Astrocyte (in vitro differentiated cells and primary cell): ENCODE results near the gene BICRAL. TPM values are rescaled to one million over a fixed set of nuclear protein-coding genes. Genes with fewer than 3 reads are reported as not detected.

ENCODE experiments used
- DNase-seq: peaks from one replicate; pipeline ENCODE4 v3.0.0-alpha.2; 2010; ENCODE audit warnings: low read depth
- FAIRE-seq: peaks from 2 replicates; lab custom pipeline; 2011; peaks lifted over from hg19 to GRCh38; lab: Jason Lieb, UNC
- H2AFZ ChIP-seq: 2 replicates; pipeline ENCODE4 v1.6.0; 2012; ENCODE audit warnings: low read depth, low read length, inconsistent platforms
- H3K27ac ChIP-seq: 2 replicates; pipeline ENCODE4 v1.5.1; 2011; ENCODE audit warnings: low read depth, low read length, inconsistent platforms
- H3K27me3 ChIP-seq: 2 replicates; pipeline ENCODE4 v1.6.0; 2011; ENCODE audit warnings: low read length, inconsistent platforms; ENCODE audit not compliant: insufficient read depth
- H3K36me3 ChIP-seq: 2 replicates; pipeline ENCODE4 v1.5.1; 2011; ENCODE audit warnings: low read length, inconsistent platforms; ENCODE audit not compliant: insufficient read depth
- H3K4me1 ChIP-seq: 2 replicates; pipeline ENCODE4 v1.5.1; 2011; ENCODE audit warnings: low read length, inconsistent platforms; ENCODE audit not compliant: insufficient read depth
- H3K4me2 ChIP-seq: 2 replicates; pipeline ENCODE4 v1.6.0; 2012; ENCODE audit warnings: low read length, inconsistent platforms
- H3K4me3 ChIP-seq: 2 replicates; pipeline ENCODE4 v1.5.1; 2011; ENCODE audit warnings: low read depth, mild to moderate bottlenecking, low read length, inconsistent platforms; ENCODE audit not compliant: insufficient read depth
- H3K79me2 ChIP-seq: 2 replicates; pipeline ENCODE4 v1.6.0; 2012; ENCODE audit warnings: mild to moderate bottlenecking, low read length, inconsistent platforms; ENCODE audit not compliant: insufficient read depth
- H3K9ac ChIP-seq: 2 replicates; pipeline ENCODE4 v1.6.0; 2012; ENCODE audit warnings: mild to moderate bottlenecking, low read length, inconsistent platforms
- H3K9me3 ChIP-seq: 2 replicates; pipeline ENCODE4 v1.5.1; 2012; ENCODE audit warnings: low read depth, mild to moderate bottlenecking, low read length, inconsistent platforms; ENCODE audit not compliant: insufficient read depth
- H4K20me1 ChIP-seq: 2 replicates; pipeline ENCODE4 v1.6.0; 2012; ENCODE audit warnings: low read length, inconsistent platforms; ENCODE audit not compliant: insufficient read depth
- H3K27ac Mint-ChIP-seq: one replicate; pipeline ENCODE4 v1.8.0; 2021; ENCODE audit warnings: mild to moderate bottlenecking, mixed read lengths; ENCODE audit not compliant: unreplicated experiment
- H3K27me3 Mint-ChIP-seq: one replicate; pipeline ENCODE4 v1.8.0; 2021; ENCODE audit warnings: low read depth, mixed read lengths; ENCODE audit not compliant: unreplicated experiment
- H3K36me3 Mint-ChIP-seq: one replicate; pipeline ENCODE4 v1.8.0; 2021; ENCODE audit warnings: low read depth, mixed read lengths; ENCODE audit not compliant: unreplicated experiment
- H3K4me1 Mint-ChIP-seq: one replicate; pipeline ENCODE4 v1.8.0; 2021; ENCODE audit warnings: low read depth, mixed read lengths; ENCODE audit not compliant: unreplicated experiment
- H3K4me3 Mint-ChIP-seq: one replicate; pipeline ENCODE4 v1.8.0; 2021; ENCODE audit warnings: mild to moderate bottlenecking, moderate library complexity, mixed read lengths; ENCODE audit not compliant: unreplicated experiment
- H3K9me3 Mint-ChIP-seq: one replicate; pipeline ENCODE4 v1.8.0; 2021; ENCODE audit warnings: mild to moderate bottlenecking, mixed read lengths; ENCODE audit not compliant: unreplicated experiment
- EZH2 ChIP-seq: IDR thresholded peaks from 2 replicates; pipeline ENCODE4 v1.6.1; 2012; ENCODE audit warnings: mild to moderate bottlenecking, low read length, inconsistent platforms; ENCODE audit not compliant: insufficient read depth
- total RNA-seq: library from RNA; stranded (reverse); gene quantifications from 2 replicates; pipeline ENCODE4 v1.2.1, GENCODE V29; 2021
- TF ChIP-seq, protein P1 (sequence below): IDR thresholded peaks from 2 replicates; pipeline ENCODE4 v1.5.1; 2011; ENCODE audit warnings: low read depth, mild to moderate bottlenecking, inconsistent platforms, low read length, moderate library complexity; ENCODE audit not compliant: insufficient read depth

Gene BICRAL
- total RNA-seq, 1 donor from 2014 or later = 5.9 TPM

DNA sequence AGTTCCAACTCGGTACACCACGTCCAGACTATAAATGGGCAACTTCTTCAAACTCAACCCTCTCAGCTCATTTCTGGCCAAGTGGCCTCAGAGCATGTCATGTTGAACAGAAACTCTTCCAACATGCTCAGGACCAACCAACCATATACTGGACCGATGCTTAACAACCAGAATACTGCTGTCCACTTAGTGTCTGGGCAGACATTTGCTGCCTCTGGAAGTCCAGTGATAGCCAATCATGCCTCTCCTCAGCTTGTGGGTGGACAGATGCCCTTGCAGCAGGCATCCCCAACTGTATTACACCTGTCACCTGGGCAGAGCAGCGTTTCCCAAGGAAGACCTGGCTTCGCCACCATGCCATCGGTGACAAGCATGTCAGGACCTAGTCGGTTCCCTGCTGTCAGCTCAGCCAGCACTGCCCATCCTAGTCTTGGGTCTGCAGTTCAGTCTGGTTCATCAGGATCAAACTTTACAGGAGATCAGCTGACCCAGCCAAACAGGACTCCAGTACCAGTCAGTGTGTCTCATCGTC lies 47.8 kb downstream of the BICRAL start:
- peaks cover 10% of the 10 kb centered on the region for H3K36me3 ChIP-seq
- H3K4me1 ChIP-seq = no peaks in the 10 kb centered on the region
- Mint-ChIP-seq H3K4me1 (no peaks in the 10 kb centered on the region), H3K9me3 (no peaks in the 10 kb centered on the region), H3K27me3 (no peaks in the 10 kb centered on the region), H3K27ac (no peak overlapping the region), H3K4me3 (no peak overlapping the region), H3K36me3 (peaks cover 9% of the 10 kb centered on the region)
- no peak overlapping the region for H3K27ac ChIP-seq
- no peak overlapping the region for H2AFZ ChIP-seq
- no peak overlapping the region for H3K4me3 ChIP-seq
- H3K9ac ChIP-seq = no peak overlapping the region
- no peak overlapping the region for H3K4me2 ChIP-seq
- DNase-seq = no peak
- FAIRE-seq = no peak
- TF ChIP-seq, protein P1, sequence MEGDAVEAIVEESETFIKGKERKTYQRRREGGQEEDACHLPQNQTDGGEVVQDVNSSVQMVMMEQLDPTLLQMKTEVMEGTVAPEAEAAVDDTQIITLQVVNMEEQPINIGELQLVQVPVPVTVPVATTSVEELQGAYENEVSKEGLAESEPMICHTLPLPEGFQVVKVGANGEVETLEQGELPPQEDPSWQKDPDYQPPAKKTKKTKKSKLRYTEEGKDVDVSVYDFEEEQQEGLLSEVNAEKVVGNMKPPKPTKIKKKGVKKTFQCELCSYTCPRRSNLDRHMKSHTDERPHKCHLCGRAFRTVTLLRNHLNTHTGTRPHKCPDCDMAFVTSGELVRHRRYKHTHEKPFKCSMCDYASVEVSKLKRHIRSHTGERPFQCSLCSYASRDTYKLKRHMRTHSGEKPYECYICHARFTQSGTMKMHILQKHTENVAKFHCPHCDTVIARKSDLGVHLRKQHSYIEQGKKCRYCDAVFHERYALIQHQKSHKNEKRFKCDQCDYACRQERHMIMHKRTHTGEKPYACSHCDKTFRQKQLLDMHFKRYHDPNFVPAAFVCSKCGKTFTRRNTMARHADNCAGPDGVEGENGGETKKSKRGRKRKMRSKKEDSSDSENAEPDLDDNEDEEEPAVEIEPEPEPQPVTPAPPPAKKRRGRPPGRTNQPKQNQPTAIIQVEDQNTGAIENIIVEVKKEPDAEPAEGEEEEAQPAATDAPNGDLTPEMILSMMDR = no peak
- TF ChIP-seq EZH2 = no peak
- H4K20me1 ChIP-seq = no peaks in the 10 kb centered on the region
- no peaks in the 10 kb centered on the region for H3K79me2 ChIP-seq
- H3K27me3 ChIP-seq = no peaks in the 10 kb centered on the region
- no peaks in the 10 kb centered on the region for H3K9me3 ChIP-seq

DNA sequence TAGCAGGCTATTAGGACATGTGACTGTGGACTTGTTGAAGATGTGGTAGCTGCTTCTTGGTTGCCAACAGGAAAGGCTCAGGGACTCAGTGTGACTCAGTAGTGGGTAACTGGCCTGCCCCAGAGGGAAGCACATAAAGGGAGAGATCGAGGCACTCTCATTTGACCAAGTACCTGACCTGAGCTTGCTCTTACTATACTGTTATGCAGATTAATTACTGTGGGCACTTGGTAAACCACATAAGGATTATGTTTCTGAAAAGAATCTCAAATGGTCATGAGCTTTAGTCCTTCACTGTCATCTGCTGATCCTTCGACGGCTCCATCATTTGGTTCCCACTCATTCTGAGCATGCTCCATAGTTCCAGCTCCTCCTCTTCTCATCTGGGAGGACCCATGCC lies 49.4 kb downstream of the BICRAL start:
- TF ChIP-seq EZH2 = no peak
- TF ChIP-seq, protein P1 = no peak

DNA sequence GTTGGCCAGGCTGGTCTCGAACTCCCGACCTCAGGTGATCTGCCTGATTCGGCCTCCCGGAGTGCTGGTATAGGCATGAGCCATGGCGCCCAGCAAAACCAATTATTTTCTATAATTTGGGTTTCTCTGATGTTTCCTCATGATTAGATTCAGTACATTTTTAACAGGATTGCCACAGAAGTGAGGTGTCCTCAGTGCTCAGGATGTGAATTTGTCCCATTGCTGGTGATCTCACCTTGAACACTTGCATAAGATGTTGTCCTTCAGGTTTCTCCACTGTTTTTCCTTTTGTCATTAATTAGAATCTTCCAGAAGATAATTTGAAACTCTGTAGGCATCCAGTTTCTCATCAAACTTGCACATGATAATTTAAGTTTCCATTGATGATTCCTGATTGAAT lies 52.2 kb downstream of the BICRAL start:
- Histone ChIP-seq H4K20me1 (no peaks in the 10 kb centered on the region), H3K4me1 (no peaks in the 10 kb centered on the region), H2AFZ (no peak overlapping the region), H3K27ac (no peak overlapping the region), H3K4me2 (no peak overlapping the region), H3K9me3 (no peaks in the 10 kb centered on the region), H3K4me3 (no peak overlapping the region), H3K36me3 (peaks cover 3% of the 10 kb centered on the region), H3K27me3 (no peaks in the 10 kb centered on the region), H3K9ac (no peak overlapping the region), H3K79me2 (no peaks in the 10 kb centered on the region)
- Mint-ChIP-seq H3K36me3 (peaks cover 6% of the 10 kb centered on the region), H3K9me3 (no peaks in the 10 kb centered on the region), H3K27ac (no peak overlapping the region), H3K27me3 (no peaks in the 10 kb centered on the region), H3K4me1 (no peaks in the 10 kb centered on the region), H3K4me3 (no peak overlapping the region)
- DNase-seq = no peak
- FAIRE-seq = no peak
- TF ChIP-seq, protein P1 = no peak
- TF ChIP-seq EZH2 = no peak

More for the DNA sequence above, 49.4 kb downstream of the BICRAL start:
- no peak overlapping the region for H3K27ac ChIP-seq
- peaks cover 9% of the 10 kb centered on the region for H3K36me3 Mint-ChIP-seq
- no peaks in the 10 kb centered on the region for H4K20me1 ChIP-seq
- no peaks in the 10 kb centered on the region for H3K4me1 Mint-ChIP-seq
- FAIRE-seq (no peak), DNase-seq (peak; percentile 35)
- no peak overlapping the region for H3K4me3 ChIP-seq
- H3K36me3 ChIP-seq = peaks cover 10% of the 10 kb centered on the region
- no peak overlapping the region for H2AFZ ChIP-seq
- H3K9me3 ChIP-seq = no peaks in the 10 kb centered on the region
- H3K27me3 Mint-ChIP-seq = no peaks in the 10 kb centered on the region
- no peaks in the 10 kb centered on the region for H3K27me3 ChIP-seq
- H3K9ac ChIP-seq = no peak overlapping the region
- no peaks in the 10 kb centered on the region for H3K79me2 ChIP-seq
- H3K4me1 ChIP-seq = no peaks in the 10 kb centered on the region
- H3K4me3 Mint-ChIP-seq = no peak overlapping the region
- H3K4me2 ChIP-seq = no peak overlapping the region
- no peak overlapping the region for H3K27ac Mint-ChIP-seq
- no peaks in the 10 kb centered on the region for H3K9me3 Mint-ChIP-seq
